OCI-LY7 (cell line): ENCODE measurements around the gene WNT7B.

Experiments
- CTCF ChIP-seq: fragments of 200-600 bp; sonication (generic); conservative IDR thresholded peaks from 2 replicates; pipeline ENCODE4 v1.5.1; 2014; ENCODE audit warnings: mild to moderate bottlenecking, antibody characterized with exemption, low read length, moderate library complexity, mixed read lengths
- EZH2phosphoT487 ChIP-seq: fragments of 200-600 bp; sonication (generic); IDR thresholded peaks from 2 replicates; pipeline ENCODE4 v1.6.1; 2018; ENCODE audit warnings: low read depth, borderline replicate concordance, mild to moderate bottlenecking, mixed run types, antibody characterized with exemption, low read length, moderate library complexity, mixed read lengths

- TF ChIP-seq CTCF (peak; percentile 84), EZH2phosphoT487 (no peak)
Measured at GRCh38 chr22:46013460-46014416, 36.8 kb upstream of the WNT7B start.
